OCI-LY1 (cell line): ENCODE measurements around the gene HPS1.

Experiments
- H2AFZ ChIP-seq: fragments of 200-600 bp; sonication (generic), shearing (Covaris generic); 2 replicates; pipeline ENCODE4 v1.6.0; 2014; ENCODE audit warnings: antibody characterized with exemption, mild to moderate bottlenecking, low read length
- H3F3A ChIP-seq: fragments of 200-600 bp; sonication (generic), shearing (Covaris generic); 2 replicates; pipeline ENCODE4 v1.6.0; 2014; ENCODE audit warnings: mild to moderate bottlenecking, antibody characterized with exemption, low read length, moderate library complexity; ENCODE audit not compliant: insufficient read depth
- H3K27ac ChIP-seq: fragments of 200-600 bp; sonication (generic); 2 replicates; pipeline ENCODE4 v1.5.1; 2014; ENCODE audit warnings: low read length, mixed run types, mild to moderate bottlenecking, low read depth; ENCODE audit not compliant: poor library complexity, severe bottlenecking
- H3K27me3 ChIP-seq: fragments of 200-600 bp; sonication (generic); 2 replicates; pipeline ENCODE4 v1.6.0; 2014; ENCODE audit warnings: antibody characterized with exemption, mild to moderate bottlenecking, low read length, moderate library complexity; ENCODE audit not compliant: insufficient read depth
- H3K36me3 ChIP-seq: fragments of 200-600 bp; sonication (generic); 2 replicates; pipeline ENCODE4 v1.6.1; 2014; ENCODE audit warnings: mild to moderate bottlenecking, antibody characterized with exemption, low read length, moderate library complexity, mixed read lengths; ENCODE audit not compliant: insufficient read depth
- H3K4me1 ChIP-seq: fragments of 200-600 bp; sonication (generic); 2 replicates; pipeline ENCODE4 v1.5.1; 2014; ENCODE audit warnings: mild to moderate bottlenecking, low read length, moderate library complexity; ENCODE audit not compliant: insufficient read depth, severe bottlenecking
- H3K4me2 ChIP-seq: fragments of 200-600 bp; sonication (generic), shearing (Covaris generic); 2 replicates; pipeline ENCODE4 v1.6.1; 2014; ENCODE audit warnings: low read length
- H3K4me3 ChIP-seq: fragments of 200-600 bp; sonication (generic); 2 replicates; pipeline ENCODE4 v1.5.1; 2014; ENCODE audit warnings: low read length, low read depth, mild to moderate bottlenecking, mixed read lengths; ENCODE audit not compliant: poor library complexity, severe bottlenecking
- H3K79me2 ChIP-seq: fragments of 200-600 bp; shearing (Covaris generic); 2 replicates; pipeline ENCODE4 v1.6.1; 2016; ENCODE audit warnings: mixed run types, low read length, mixed read lengths; ENCODE audit not compliant: insufficient read depth
- H3K9ac ChIP-seq: fragments of 200-600 bp; sonication (generic), shearing (Covaris generic); 2 replicates; pipeline ENCODE4 v1.6.1; 2014; ENCODE audit warnings: mild to moderate bottlenecking, low read length, mixed read lengths
- H3K9me2 ChIP-seq: fragments of 200-600 bp; sonication (generic), shearing (Covaris generic); 2 replicates; pipeline ENCODE4 v1.6.1; 2014; ENCODE audit warnings: low read depth, mild to moderate bottlenecking, low read length, mixed read lengths
- H3K9me3 ChIP-seq: fragments of 200-600 bp; shearing (Covaris generic); 2 replicates; pipeline ENCODE4 v1.6.1; 2014; ENCODE audit warnings: low read length, mixed read lengths
- H4K20me1 ChIP-seq: fragments of 200-600 bp; sonication (generic), shearing (Covaris generic); 2 replicates; pipeline ENCODE4 v1.6.0; 2016; ENCODE audit warnings: mild to moderate bottlenecking, low read length; ENCODE audit not compliant: insufficient read depth
- EZH2 ChIP-seq: fragments of 200-600 bp; sonication (generic), shearing (Covaris generic); IDR thresholded peaks from 2 replicates; pipeline ENCODE4 v1.8.0; 2017; ENCODE audit warnings: borderline replicate concordance, mixed run types, mild to moderate bottlenecking, antibody characterized with exemption, low read length, moderate library complexity, mixed read lengths
- TF ChIP-seq, protein P1 (sequence below): fragments of 200-600 bp; sonication (generic), shearing (Covaris generic); IDR thresholded peaks from 2 replicates; pipeline ENCODE4 v1.5.1; 2017; ENCODE audit warnings: mild to moderate bottlenecking, antibody characterized with exemption, low read length, moderate library complexity, mixed read lengths

HPS1 gene

DNA sequence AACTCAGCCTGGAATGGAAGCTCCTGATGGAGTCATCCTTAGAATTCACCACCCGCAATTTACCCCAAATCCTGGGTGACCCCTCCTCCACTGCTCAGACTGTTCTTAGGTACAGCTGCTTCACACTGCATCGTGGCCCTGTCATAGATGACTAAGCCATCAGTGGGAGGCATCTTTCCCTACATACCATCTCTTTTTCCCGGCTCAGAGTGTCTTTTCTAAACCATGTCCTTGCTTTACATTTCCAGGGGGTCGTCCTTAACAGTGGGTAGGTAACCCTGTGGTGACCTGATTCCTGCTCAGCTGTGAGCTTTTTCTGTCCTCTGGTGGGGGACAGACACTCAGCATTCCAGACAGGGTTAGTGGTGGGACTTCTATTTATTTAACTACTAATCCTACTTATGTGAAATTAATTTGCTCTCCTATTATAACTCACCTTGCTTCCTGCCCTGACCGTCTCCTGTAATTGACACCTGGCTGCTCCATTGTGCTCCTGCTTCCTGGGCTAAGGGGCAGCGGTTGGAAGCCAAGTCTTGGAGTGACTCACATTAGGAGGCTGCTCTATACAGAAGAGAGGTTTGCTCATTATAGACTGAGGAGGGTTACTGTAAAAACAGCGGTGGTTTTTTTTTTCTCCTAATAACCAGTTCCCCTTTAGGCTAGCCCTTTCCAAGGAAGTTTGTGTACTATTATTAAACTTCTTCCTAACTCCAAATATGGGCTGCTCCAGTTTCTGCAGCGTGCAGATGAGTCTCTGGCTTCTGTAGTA, 72.3 kb downstream of the HPS1 start:
- Histone ChIP-seq H2AFZ (no peak overlapping the region), H3K9me3 (no peaks in the 10 kb centered on the region), H3K9ac (no peak overlapping the region), H3F3A (no peaks in the 10 kb centered on the region), H3K27ac (no peak overlapping the region), H3K4me3 (no peak overlapping the region), H3K79me2 (no peaks in the 10 kb centered on the region), H4K20me1 (no peaks in the 10 kb centered on the region), H3K9me2 (no peaks in the 10 kb centered on the region), H3K4me1 (no peaks in the 10 kb centered on the region), H3K36me3 (no peaks in the 10 kb centered on the region), H3K4me2 (no peak overlapping the region), H3K27me3 (no peaks in the 10 kb centered on the region)
- no peak for TF ChIP-seq EZH2
- TF ChIP-seq, protein P1, sequence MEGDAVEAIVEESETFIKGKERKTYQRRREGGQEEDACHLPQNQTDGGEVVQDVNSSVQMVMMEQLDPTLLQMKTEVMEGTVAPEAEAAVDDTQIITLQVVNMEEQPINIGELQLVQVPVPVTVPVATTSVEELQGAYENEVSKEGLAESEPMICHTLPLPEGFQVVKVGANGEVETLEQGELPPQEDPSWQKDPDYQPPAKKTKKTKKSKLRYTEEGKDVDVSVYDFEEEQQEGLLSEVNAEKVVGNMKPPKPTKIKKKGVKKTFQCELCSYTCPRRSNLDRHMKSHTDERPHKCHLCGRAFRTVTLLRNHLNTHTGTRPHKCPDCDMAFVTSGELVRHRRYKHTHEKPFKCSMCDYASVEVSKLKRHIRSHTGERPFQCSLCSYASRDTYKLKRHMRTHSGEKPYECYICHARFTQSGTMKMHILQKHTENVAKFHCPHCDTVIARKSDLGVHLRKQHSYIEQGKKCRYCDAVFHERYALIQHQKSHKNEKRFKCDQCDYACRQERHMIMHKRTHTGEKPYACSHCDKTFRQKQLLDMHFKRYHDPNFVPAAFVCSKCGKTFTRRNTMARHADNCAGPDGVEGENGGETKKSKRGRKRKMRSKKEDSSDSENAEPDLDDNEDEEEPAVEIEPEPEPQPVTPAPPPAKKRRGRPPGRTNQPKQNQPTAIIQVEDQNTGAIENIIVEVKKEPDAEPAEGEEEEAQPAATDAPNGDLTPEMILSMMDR = no peak

DNA sequence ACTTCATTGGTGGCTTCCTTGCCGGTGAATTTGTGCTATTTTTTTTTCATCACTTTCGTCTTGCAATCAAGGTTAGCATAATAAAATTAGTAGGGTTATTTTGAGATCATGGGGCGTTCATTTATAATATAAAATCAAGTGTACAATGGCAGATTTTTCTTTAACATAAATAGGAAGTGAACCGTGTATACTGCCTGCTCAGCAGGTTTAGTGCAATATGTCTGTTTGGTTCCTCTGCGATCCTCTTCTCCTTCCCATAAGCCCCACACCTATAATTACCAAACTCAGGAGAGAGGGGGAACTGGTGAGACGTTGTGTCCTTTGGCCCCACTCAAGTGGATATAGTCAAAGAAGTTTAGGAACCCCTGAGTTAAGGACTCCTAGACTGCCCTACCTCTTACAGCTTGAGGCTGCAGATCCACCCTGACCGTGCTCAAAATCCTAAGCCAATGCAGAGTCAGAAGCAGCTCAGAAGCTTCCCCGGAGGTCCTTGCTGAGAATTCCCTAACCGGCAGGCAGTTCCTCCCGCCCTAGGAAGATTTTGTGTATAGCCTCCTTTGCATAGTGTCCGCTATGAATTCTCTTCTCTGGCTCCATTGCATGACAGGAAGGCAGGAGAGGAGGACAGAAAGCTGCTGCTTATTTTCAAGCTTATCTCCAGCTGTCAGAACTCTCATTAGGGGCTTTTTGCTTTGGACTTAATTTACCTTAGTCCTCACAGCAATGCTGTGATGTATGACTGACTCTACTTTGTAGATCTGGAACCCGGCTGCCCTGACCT, 73.3 kb downstream of the HPS1 start:
- Histone ChIP-seq H3K27ac (no peak overlapping the region), H3K9me2 (no peaks in the 10 kb centered on the region), H3K27me3 (no peaks in the 10 kb centered on the region), H3K4me1 (no peaks in the 10 kb centered on the region), H3K4me2 (no peak overlapping the region), H3K79me2 (no peaks in the 10 kb centered on the region), H3F3A (no peaks in the 10 kb centered on the region), H4K20me1 (no peaks in the 10 kb centered on the region), H3K9ac (no peak overlapping the region), H2AFZ (no peak overlapping the region), H3K9me3 (no peaks in the 10 kb centered on the region), H3K36me3 (no peaks in the 10 kb centered on the region), H3K4me3 (no peak overlapping the region)
- TF ChIP-seq EZH2 = no peak
- TF ChIP-seq, protein P1 = no peak

DNA sequence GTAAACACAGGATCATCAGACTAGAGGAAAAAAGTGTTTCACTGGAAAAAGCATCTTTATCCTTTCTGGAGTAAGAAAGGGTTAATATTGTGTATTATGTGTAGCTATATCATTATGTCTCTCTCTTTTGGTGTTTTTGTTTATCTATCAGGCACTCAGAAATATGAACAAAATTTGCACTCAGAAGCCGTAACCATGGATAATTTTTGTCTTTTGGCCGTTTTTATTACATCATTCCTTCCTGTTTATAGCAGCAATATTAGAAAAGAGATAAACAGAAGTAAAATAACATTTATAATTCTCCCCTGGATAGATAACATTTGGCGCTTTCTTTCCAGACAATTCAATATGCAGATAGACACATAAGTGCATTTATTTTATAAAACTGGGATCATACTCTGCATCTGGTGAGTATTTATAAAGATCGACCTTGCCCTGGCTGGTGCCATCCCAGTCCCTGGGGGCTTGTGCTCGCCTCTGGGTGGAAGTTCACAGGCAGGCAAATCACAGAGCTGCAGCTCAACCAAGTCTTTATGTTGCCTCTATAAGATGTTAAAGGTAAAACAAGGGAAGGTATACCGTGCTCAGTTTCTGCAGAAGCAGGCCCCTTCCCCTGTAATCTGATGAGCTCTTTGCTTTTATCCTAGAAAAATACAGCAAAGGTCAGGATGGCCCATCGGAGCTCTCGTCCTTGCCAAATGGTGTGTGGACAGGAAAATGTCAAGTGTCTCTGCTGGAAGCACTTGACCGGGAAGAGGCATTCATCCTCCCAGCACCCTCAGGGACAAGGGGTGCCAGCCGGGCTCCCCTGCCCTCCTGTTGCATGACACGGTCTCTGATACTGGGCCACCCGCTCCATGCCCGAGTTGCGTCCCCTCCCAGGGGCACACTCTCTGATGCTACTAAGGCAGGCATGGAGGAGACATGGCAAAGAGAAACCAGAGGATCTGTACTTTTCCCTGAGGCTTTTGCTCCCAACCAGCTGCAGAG, 75.6 kb downstream of the HPS1 start:
- Histone ChIP-seq H3K9me2 (no peaks in the 10 kb centered on the region), H3K27me3 (no peaks in the 10 kb centered on the region)
- TF ChIP-seq EZH2 = no peak
- TF ChIP-seq, protein P1 = no peak

More for the DNA sequence above, 75.6 kb downstream of the HPS1 start:
- H3F3A ChIP-seq = no peaks in the 10 kb centered on the region
- no peak overlapping the region for H3K4me3 ChIP-seq
- H3K4me1 ChIP-seq = no peaks in the 10 kb centered on the region
- H3K4me2 ChIP-seq = no peak overlapping the region
- H3K9ac ChIP-seq = no peak overlapping the region
- no peaks in the 10 kb centered on the region for H3K9me3 ChIP-seq
- no peak overlapping the region for H2AFZ ChIP-seq
- no peaks in the 10 kb centered on the region for H3K79me2 ChIP-seq
- no peak overlapping the region for H3K27ac ChIP-seq
- H4K20me1 ChIP-seq = no peaks in the 10 kb centered on the region
- H3K36me3 ChIP-seq = no peaks in the 10 kb centered on the region
